GDM1 (cell line): Measurements from ENCODE around the gene CHRM5.

Source experiments
- DNase-seq: peaks from one replicate; lab custom pipeline; 2025; lab: John Stamatoyannopoulos, UW

The CHRM5 gene

GRCh38 chr15:33968224-33968623 is at the start of gene CHRM5:
Gene CHRM5 (plus strand): TSS chr15:33968497. CDS start chr15:34062718, 94,221 bp downstream.
- no peak for DNase-seq

GRCh38 chr15:33923446-33923845 is 44.9 kb upstream of the CHRM5 start:
- DNase-seq: no peak

DNA sequence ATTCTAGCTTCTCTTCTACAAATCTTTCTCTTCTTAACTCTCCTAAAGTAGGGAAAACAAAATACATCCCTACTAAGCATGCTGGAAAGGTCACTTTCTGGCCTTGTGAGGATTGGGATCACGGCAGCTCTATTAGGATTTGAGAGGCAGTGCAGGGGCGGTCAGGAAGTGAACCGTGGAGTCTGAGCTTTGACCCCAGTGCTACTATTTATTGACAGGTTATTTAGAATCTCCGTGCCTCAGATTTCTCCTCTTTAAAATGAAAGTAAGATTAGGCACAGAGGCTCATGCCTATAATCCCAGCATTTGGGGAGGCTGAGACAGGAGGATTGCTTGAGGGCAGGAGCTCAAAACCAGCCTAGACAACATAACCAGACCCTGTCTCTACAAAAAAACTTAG is 42.0 kb upstream of the CHRM5 start:
- no peak for DNase-seq

- DNase-seq: no peak
These were observed 35.6 kb upstream of the CHRM5 start for GRCh38 chr15:33932734-33933133.

DNA sequence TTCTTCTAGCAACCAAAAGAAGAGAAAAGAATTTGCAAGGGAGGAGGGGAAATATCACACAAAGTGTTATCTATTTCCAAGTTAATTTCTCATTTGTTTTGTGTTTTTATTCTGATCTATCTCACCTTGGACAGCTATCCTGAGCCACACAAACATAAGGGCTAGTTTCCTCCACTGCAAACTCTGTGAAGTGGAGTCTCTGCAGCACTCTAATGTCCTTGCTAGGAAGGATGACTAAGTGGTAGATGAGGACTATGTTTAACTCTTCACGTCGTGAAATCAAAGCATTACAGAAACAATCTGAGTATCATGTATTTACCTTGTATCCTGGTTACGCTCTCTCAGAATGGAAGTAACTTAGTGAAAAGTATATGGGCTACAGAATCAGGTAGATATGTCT is 33.9 kb upstream of the CHRM5 start:
- no peak for DNase-seq

DNA sequence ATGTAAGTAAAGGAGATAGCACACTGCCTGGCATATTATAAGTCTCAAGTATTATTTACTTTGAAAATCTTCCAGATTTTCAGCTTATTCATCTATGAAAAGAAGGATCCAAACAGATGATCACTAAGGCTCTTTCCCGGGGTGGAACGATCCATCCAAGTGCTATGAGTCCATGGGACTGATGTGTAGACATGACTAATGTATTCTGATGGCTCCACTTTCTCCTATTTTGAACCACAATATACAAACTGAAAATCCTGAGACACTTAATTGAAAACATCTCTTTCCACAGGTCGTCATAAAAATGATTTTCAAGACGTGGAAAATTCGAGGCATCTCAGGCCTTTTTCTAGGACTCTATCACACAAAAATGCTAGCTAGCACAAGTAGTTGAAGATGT is 33.4 kb upstream of the CHRM5 start:
- no peak for DNase-seq

GRCh38 chr15:33941279-33942063 is 26.8 kb upstream of the CHRM5 start:
- no peak for DNase-seq

- DNase-seq: no peak
These were observed 22.1 kb upstream of the CHRM5 start for GRCh38 chr15:33946152-33946551.

DNA sequence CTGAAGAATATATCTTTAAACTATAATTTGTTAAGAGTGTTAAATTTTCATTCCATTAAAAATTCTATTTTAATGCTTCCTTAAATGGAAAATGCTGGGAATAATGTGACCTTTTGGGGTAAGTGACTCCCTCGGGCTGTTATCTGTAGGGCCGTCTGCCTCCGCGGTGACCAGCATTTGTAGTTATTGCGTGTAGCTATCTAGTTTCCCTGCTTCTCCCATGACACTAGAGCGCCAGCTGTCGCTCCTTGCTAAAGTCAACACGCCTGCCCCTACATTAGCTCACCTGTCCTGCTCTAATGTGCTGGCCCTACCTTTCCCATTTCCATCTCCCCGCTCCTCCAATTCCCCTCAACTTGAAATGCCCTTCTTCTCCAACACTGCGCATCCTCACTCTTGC is 12.4 kb upstream of the CHRM5 start:
- no peak for DNase-seq

DNA sequence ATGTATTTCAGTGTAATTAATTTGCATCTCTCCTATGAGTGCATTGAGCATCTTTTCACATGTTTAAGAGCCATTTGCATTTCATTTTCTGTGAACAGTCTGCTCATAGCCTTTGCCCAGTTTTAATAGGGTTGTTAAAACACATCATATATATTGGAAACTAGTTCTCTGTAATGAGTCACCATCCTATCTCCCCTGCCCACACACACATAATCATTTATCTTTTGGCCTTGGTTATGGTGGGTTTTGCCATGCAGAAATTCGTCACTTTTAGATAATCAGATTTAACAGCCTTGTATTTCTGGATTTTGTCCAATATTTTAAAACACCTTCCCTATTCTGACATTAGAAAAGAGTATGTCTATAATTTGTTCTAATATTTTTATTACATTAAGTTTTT is 11.9 kb upstream of the CHRM5 start:
- DNase-seq: no peak

DNA sequence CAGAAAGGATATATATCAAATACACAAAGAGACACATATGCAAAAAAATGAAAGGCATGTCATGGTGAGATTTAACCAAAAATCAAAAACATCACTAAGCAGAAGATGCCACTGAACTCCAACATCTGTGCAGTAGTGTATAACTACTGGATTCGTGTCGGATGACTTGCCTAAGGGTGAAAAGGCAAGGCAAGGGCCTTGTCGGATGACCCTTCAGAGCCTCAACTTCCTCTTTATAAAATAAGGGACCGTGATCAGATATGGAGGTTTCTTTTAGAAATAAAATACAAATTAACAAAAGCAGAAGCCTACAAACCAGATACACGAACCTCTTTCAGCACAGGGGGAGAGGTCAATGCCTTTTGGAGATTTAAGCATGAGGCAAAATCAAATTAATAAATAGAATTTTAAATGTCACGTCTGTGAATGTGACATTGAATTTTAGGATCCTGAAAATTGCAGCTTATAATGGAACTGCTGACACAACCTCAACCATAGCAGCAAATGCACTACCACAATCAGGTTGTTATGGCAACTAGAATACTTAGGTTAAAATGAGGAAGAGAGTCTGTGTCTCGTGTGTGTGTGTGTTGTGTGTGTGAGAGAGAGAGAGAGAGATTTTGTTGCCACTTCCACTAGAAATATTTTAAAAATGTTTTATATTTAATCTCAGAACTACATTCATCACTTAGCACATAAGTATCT is 8.3 kb upstream of the CHRM5 start:
- DNase-seq: no peak

DNA sequence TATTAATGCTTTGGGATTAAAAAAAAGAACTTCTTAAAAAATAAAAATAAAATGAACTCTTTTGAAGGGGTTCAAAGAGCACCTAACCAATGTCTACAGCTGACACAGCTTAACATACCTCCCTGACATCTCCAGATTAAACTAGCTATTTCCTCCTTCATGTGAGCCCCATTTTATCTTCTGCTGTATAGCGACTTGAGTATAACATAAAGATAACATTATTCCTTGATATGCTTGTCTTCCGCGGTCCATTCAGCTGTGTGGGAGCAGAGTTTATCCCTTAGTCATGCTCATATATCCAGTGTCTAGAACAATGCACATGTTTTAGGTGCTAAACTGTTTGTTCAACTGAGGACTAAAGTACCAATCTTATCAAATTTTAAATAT is 7.8 kb upstream of the CHRM5 start:
- DNase-seq: no peak

- DNase-seq: peak; percentile 2
These were observed 4.2 kb upstream of the CHRM5 start for GRCh38 chr15:33963831-33964664.

DNA sequence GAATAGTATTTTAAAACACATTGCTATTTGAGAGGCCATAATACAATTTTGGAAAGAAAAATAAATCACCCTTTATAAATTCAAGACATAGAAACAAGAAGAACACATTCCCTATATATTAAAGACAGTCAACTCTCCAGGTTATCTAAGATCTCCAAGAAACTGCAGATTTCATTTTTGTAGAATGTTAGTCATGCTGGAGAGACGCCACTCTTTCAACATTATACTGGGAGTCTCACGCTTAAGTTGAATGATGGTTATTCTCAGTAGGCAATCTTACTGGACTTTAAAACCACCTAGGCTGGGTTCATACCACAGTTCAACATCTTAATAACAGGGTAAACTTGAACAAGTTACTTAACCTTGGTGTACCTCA is 3.6 kb upstream of the CHRM5 start:
- DNase-seq: no peak

DNA sequence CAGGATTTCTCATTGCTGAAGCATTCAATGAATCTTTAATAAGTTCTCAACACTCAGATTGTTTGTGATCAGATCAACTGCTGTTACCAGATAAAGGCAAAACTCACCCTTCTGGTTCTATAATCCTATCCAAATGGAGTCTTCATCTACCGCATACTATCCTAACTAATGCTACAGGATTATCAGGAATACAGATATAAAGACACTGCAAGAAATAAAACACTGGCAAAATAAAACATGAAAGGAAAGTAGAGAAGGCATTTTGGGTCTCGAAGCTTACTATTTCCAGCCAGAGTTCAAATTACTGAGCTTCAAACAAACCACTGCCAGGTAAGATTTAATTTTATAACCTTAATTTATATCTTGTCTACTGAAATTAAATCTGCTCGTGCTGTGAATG is 524 bp downstream of the CHRM5 start:
- no peak for DNase-seq

DNA sequence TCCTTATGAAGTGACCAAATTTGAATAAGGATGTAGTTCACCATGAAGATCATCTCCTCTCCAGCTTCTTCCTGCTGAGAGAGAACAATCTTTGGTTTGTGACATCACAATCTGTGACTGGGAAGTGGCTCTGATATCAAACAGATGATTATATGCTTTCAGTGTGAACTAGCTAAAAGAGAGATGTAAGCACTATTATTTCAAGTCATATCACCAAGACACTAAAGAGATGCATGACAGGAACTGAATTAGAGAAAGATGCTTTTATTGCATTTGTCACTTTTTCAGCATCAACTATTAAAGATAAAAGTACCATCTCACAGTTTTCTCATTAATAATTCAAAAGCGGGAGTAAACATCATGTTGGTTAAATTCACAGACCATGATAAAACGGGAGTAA is 3.5 kb downstream of the CHRM5 start:
- DNase-seq: no peak

GRCh38 chr15:33975022-33975565 is 6.8 kb downstream of the CHRM5 start:
- no peak for DNase-seq

DNA sequence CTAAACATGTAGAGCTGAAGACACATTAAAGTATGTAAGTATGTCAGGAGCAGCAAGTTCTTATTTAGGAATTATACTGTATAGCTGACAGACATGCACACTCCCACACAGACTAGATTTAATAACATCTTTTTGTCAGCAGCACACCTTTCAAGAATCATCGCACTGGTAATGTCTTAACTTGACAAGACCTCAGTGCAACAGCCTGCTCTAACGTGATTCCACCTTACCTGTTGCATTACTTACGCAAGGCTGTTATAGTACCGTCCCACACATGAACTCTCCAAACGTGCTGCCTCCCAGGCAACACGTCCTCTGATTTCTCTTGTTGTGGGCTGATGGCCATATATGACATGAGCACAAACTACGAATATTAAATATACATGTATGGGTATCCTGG is 11.9 kb downstream of the CHRM5 start:
- DNase-seq: no peak

GRCh38 chr15:33982516-33982915 is 14.2 kb downstream of the CHRM5 start:
- no peak for DNase-seq

- DNase-seq: no peak
These were observed 17.0 kb downstream of the CHRM5 start for GRCh38 chr15:33985287-33985686.

DNA sequence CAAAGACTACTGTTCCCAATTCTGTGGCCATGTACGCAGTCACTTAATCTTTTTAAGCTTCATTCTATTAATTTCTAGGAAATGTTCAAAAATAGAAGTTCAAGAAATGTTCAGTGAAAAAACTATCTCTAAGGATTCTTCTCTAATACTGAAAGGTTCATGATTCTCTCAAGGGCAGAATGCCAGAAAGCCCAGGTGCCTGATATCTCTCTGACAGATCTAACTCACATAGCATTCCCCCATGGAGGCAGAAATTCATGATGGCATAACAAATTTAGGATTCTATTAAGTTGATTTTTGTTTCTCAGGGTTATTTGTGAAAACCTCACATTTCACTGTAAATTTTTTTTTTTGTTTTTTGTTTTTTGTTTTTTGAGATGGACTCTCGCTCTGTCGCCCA is 17.5 kb downstream of the CHRM5 start:
- DNase-seq: no peak

GRCh38 chr15:33987444-33987843 is 19.1 kb downstream of the CHRM5 start:
- no peak for DNase-seq

DNA sequence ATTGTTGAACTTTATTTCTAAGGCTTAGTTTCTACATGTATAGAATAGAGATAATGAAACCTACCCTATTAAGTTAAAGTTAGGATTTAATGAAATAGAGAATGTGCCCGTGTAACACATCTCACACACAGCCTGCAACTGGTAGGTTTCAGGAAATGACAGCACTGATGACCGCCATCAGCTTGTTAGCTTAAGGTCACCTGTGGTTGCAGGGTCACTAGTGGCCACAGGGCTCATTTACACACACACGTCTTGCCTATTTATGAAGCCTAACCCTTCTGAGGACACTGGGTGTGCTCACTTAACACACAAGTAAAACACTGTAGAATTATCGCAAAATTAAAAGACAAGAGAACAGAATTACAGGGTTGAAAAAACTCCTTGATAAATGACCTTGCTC is 20.1 kb downstream of the CHRM5 start:
- DNase-seq: no peak
